ENCODE measurements around the gene SMPD3. TPM values are rescaled to one million over a fixed set of nuclear protein-coding genes. Genes with fewer than 3 reads are reported as not detected.

The SMPD3 gene
- total and polyA plus RNA-seq, 2 of the 4 experiments (the other 2 are of a cell fraction): not detected

GRCh38 chr16:68411086-68411485 lies 37.2 kb downstream of the SMPD3 start:
- Histone ChIP-seq H3K23ac (ENCODE audit: low read depth, low read length) (no peak overlapping the region), H4K5ac (ENCODE audit: low read depth, low read length) (no peak overlapping the region), H4K20me1 (ENCODE audit: insufficient read depth, low read length) (no peaks in the 10 kb centered on the region), H2BK20ac (ENCODE audit: low read depth, low read length) (no peak overlapping the region), H3K4me3 (ENCODE audit: insufficient read depth, low read depth, low read length) (no peak overlapping the region), H2BK15ac (ENCODE audit: low read depth, low read length) (no peak overlapping the region), H3K27ac (ENCODE audit: insufficient read depth, low read length) (no peak overlapping the region), H3K79me1 (ENCODE audit: low read depth in 1 of 2, low read length in 2 of 2) (no peaks in the 10 kb centered on the region), H2AK9ac (replicated peaks; ENCODE audit: low read depth, low read length, poor library complexity) (no peak overlapping the region), H3K9me1 (ENCODE audit: insufficient read depth, low read length) (no peaks in the 10 kb centered on the region; the same call in 1 of the 2 replicates), H3K9ac (ENCODE audit: low read depth, low read length) (no peak overlapping the region), H3K18ac (ENCODE audit: low read depth, low read length) (no peak overlapping the region), H3K27me3 (ENCODE audit: control insufficient read depth, insufficient read depth, low read length) (peaks cover 41% of the 10 kb centered on the region), H3K9me3 (ENCODE audit: control insufficient read depth, insufficient read depth, low read length) (no peaks in the 10 kb centered on the region), H4K91ac (ENCODE audit: insufficient read depth, low read depth, low read length) (no peak overlapping the region), H2BK5ac (ENCODE audit: low read depth, low read length, poor library complexity, severe bottlenecking) (no peak overlapping the region), H3K4me2 (ENCODE audit: low read depth, low read length) (no peak overlapping the region), H2AFZ (replicated peaks; ENCODE audit: low read length, poor library complexity) (no peak overlapping the region), H3K4ac (ENCODE audit: low read depth, low read length) (no peak overlapping the region), H4K8ac (ENCODE audit: low read depth in 2 of 2, low read length in 2 of 2) (no peak overlapping the region), H3K36me3 (ENCODE audit: control insufficient read depth, insufficient read depth, low read length) (no peaks in the 10 kb centered on the region), H3K56ac (ENCODE audit: extremely low read depth, insufficient read depth, low read length) (no peak overlapping the region), H3K4me1 (ENCODE audit: control insufficient read depth, insufficient read depth, low read length) (peaks cover 4% of the 10 kb centered on the region; the same call in 1 of the 2 replicates), H2BK120ac (ENCODE audit: low read depth, low read length) (no peak overlapping the region), H3K14ac (replicated peaks; ENCODE audit: low read depth, low read length) (no peak overlapping the region), H2AK5ac (ENCODE audit: low read depth, low read length) (no peak overlapping the region)
- ChIA-PET POLR2A (ENCODE audit: unreplicated experiment) (no interaction called here), CTCF (no interaction called here)
- ATAC-seq (ENCODE audit: low read depth): no peak
- intact Hi-C loops (cut with micrococcal nuclease): no loop called here
- TF ChIP-seq USF2 (IDR thresholded peaks at IDR 0.05; ENCODE audit: low read depth, low read length): no peak
- TF ChIP-seq BHLHE40 (IDR thresholded peaks at IDR 0.05; ENCODE audit: low read depth, low read length): no peak
- no peak for TF ChIP-seq CTCF (conservative IDR thresholded peaks at IDR 0.05; ENCODE audit: low read depth, low read length)
- no peak for TF ChIP-seq CHD1 (IDR thresholded peaks at IDR 0.05; ENCODE audit: low read depth, low read length)
- TF ChIP-seq RCOR1 (IDR thresholded peaks at IDR 0.05; ENCODE audit: insufficient replicate concordance, low read length): no peak
- no peak for TF ChIP-seq FOS (IDR thresholded peaks at IDR 0.05; ENCODE audit: low read depth, low read length)
- no peak for TF ChIP-seq POLR2A (IDR thresholded peaks at IDR 0.05; ENCODE audit: low read depth, low read length)
- TF ChIP-seq MAFK (IDR thresholded peaks at IDR 0.05; ENCODE audit: low read depth, low read length): no peak
- no peak for TF ChIP-seq SMC3 (IDR thresholded peaks at IDR 0.05; ENCODE audit: low read depth, low read length)
- TF ChIP-seq MXI1 (IDR thresholded peaks at IDR 0.05; ENCODE audit: borderline replicate concordance, low read depth, low read length): no peak
- no peak for DNase-seq
- no TSS peak for BruUV-seq (replicated peaks)
- dilution Hi-C loops (cut with HindIII; ENCODE audit: low sequenced_read_pairs, unreplicated experiment): no loop called here
- in situ Hi-C loops (cut with MboI; ENCODE audit: low sequenced_read_pairs): no loop called here
- WGBS, 2 experiments (ENCODE audit: extremely low coverage in 2 of 2, insufficient read length in 1 of 2): no CpG with 5 or more reads among the region's 2 CpGs

Measured in IMR-90 (cell line).